ENCODE measurements around the gene SP140.
"Not testable (repeated sequence)": the region's sequence is repeated elsewhere in the genome, so short reads cannot be mapped to it uniquely, and the experiment has no call there.

Gene SP140

DNA sequence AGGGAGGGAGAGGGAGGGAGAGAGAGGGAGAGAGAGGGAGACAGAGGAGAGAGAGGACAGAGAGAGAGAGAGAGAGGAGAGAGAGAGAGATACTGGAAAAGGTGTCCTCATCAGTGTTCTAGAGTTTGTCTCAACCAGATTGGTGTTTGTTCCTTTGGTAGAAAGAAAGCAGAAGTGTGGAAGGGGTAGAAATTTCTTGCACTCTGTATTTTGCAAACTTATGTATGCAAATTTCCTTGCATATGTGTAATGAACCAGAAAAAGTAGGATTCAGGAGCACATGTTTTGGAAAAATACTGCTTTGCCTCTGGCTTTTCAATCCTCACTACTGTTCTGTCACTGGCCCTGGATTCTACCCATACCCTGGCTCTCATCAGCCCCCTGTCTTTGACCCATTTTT is 1.1 kb upstream of the SP140 start:
- DNase-seq (ENCODE audit: low read depth in 3 of 3, low spot score in 1 of 3) = no peak

DNA sequence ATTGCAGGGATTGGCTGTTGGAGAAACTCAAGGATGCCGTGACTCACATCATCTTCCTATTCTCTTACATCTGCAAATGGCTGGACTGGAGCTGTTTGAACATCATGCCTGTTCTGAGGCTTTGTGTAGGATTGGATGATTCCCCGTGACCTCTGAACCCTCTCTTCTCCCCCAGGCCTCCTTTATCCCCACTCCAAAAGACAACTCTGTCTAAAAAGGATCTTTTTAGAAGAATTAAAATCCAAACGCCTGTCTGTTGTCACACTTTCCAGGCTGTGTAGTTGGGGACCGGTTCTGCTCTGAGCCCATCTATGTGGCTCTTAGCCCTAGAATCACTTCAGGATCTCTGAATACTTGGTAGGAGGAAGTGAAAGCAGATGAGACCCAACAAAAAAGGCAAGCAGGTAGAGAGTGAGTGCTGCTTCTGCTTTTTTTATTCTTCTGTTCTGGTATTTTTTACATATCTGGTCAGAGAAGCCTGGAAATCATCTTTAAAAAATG is 565 bp downstream of the SP140 start:
- DNase-seq (ENCODE audit: low read depth in 3 of 3, low spot score in 1 of 3) = no peak

GRCh38 chr2:230227216-230227615 is 1.7 kb downstream of the SP140 start:
- DNase-seq (ENCODE audit: low read depth in 3 of 3, low spot score in 1 of 3) = no peak

GRCh38 chr2:230230087-230230486 is 4.6 kb downstream of the SP140 start:
- no peak for DNase-seq (ENCODE audit: low read depth in 3 of 3, low spot score in 1 of 3)

- no peak for DNase-seq (ENCODE audit: low read depth in 3 of 3, low spot score in 1 of 3)
Measured at GRCh38 chr2:230230496-230231200, 5.1 kb downstream of the SP140 start.

- DNase-seq (ENCODE audit: low read depth in 3 of 3, low spot score in 1 of 3) = no peak
Measured at GRCh38 chr2:230231251-230231650, 5.7 kb downstream of the SP140 start.

DNA sequence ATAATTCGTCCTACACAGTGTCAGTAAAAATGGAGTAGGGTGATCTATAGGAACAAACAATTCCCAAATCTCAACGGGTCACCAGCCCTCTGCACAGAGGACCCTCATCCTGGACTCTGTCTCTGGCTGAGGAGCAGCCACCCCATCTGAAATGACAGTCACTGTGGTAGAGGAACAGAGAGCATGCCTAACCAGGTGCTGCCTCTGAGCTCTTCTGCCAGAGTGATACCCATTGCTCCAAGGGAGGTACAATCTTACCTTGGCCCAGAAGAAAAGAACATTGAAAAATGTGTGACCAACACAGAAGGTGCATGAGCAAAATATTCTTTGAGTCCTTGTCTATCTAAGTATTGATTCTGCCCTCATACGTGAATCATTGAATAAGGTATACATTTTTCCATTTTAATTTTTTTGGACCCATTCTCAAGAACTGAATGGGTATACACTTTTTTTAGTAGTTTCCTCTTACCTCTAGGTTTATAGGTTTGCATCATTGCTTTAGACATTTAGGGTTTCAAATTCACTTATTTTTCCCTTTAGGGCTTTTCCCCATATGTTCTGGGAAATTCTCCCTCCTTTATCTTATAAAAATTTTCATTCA is 8.7 kb downstream of the SP140 start:
- no peak for DNase-seq (ENCODE audit: low read depth in 3 of 3, low spot score in 1 of 3)

- DNase-seq (ENCODE audit: low read depth in 3 of 3, low spot score in 1 of 3) = no peak
Measured at GRCh38 chr2:230234845-230235244, 9.3 kb downstream of the SP140 start.

DNA sequence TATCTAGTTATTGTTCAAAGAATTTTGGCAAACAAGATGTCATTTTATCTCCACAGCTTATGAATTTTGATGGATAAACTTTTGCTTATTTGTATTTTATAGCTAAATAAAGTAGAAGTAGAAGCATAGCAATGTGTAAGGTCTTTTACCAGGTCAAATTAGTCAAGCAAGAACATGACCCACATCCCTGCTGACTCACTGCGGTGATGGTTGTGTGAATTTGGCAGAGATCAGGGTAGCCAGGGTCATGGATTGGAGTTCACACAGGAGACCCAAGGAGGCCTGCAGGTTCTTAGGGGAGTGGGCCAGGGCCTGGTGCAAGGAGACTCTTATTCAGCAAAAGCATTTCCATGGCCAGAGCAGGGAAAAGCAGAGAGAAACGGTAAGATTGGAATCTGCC is 18.7 kb downstream of the SP140 start:
- DNase-seq (ENCODE audit: low read depth in 3 of 3, low spot score in 1 of 3) = no peak

GRCh38 chr2:230246206-230246605 is 20.7 kb downstream of the SP140 start:
- DNase-seq (ENCODE audit: low read depth in 3 of 3, low spot score in 1 of 3) = no peak

GRCh38 chr2:230250231-230250630 is 24.7 kb downstream of the SP140 start:
- no peak for DNase-seq (ENCODE audit: low read depth in 3 of 3, low spot score in 1 of 3)

DNA sequence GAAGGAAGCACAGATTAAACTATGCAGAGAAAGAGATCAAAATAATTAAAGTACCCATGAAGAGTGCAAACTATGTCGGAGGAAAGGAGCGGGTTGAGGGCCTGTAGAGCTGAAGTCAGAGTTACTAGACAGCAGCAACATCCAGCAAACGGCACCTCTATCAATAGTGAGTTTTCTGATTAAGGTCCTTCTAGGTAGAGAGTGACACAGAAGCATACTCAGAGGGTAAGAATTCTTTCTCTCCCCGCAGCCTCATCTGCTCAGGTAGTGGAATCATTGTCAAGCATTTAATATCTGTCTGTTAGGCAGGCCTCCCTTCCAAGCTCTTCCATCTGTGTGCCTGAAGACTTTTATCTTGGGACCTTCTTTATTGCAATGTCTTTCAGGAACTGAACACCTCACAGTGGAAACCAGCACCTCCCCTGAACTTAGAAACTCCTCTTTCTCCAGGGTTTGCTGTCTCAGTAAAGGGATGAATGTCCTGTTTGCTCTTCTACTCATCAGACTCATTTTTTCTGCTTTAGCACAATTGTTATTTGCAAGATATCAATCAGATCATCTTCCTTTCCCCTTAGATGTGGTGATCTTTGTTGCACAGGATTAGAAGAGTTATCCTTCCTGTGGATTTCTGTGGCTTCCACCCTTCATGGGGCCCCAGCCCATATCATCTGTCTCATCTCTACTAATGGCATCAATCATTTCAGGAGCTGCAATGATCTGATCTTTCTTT is 28.8 kb downstream of the SP140 start:
- DNase-seq (ENCODE audit: low read depth in 3 of 3, low spot score in 1 of 3) = no peak

GRCh38 chr2:230256733-230257332 is 31.3 kb downstream of the SP140 start:
- no peak for DNase-seq (ENCODE audit: low read depth in 3 of 3, low spot score in 1 of 3)

DNA sequence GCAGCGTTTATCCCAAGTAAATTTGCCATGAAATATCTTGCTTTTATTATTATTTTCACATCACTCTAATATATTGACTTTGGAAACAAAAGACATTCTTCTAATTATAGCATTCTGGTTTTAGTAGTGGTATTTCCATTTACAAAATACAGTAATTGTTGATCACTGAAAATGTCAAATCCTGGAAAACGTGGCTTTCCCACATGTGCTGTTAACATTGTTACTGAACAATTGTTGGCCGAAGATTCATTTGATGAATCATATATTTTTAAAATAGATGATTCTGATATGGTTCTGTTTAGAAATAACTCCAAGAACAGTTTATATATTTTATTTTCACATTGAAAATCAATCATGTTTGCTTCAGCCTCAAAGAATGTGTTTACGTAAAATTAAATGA is 32.9 kb downstream of the SP140 start:
- DNase-seq (ENCODE audit: low read depth in 3 of 3, low spot score in 1 of 3) = no peak

DNA sequence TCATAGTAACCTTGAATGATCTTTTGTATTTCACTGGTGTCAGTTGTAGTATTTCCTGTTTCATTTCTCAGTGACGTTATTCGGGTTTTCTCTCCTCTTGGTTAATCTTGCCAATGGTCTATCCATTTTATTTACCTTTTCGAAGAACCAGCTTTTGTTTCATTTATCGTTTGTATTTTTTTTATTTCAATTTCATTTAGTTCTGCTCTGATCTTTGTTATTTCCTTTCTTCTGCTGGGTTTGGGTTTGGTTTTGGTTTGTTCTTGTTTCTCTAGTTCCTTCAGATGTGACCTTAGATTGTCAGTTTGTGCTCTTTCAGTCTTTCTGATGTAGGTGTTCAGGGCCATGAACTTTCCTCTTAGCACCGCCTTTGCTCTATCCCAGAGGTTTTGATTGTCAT is 36.7 kb downstream of the SP140 start:
- no peak for DNase-seq (ENCODE audit: low read depth in 3 of 3, low spot score in 1 of 3)

DNA sequence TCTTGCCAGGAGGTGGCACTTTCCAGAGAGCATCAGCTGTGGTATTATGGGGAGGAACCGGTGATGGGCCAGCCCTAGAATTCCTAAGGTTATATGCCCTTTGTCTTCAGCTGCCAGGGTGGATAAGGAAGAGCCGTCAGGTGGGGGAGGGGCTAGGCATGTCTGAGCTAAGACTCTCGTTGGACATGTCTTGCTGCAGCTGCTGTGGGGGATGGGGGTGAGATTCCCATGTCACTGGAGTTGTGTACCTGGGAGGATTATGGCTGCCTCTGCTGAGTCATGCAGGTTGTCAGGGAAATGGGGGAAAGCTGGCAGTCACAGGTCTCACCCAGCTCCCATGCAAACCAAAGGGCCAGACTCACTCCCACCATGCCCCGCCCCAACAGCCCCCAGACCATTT is 39.4 kb downstream of the SP140 start:
- not testable (repeated sequence) for DNase-seq (ENCODE audit: low read depth in 3 of 3, low spot score in 1 of 3)

DNA sequence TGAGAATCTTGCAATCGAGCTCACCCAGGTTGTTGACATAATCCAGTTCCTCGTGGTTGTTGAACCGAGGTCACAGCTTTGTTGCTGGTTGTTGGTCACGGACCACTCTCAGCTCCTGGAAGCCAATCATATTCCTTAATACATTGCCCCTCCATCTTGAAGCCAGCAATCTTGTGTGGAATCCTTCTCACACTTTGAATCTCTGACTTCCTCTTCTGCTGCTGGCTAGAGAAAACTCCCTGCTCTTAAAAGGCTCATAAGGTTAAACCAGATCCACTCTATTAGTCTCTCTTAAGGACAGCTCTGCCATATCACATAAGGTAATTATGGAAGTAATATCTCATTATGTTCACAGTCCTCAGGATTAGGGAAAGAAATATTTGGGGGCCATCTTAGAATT is 41.1 kb downstream of the SP140 start:
- no peak for DNase-seq (ENCODE audit: low read depth in 3 of 3, low spot score in 1 of 3)

- DNase-seq (ENCODE audit: low read depth in 3 of 3, low spot score in 1 of 3) = no peak
Measured at GRCh38 chr2:230267059-230267458, 41.5 kb downstream of the SP140 start.

GRCh38 chr2:230267556-230267955 is 42.0 kb downstream of the SP140 start:
- no peak for DNase-seq (ENCODE audit: low read depth in 3 of 3, low spot score in 1 of 3)

- no peak for DNase-seq (ENCODE audit: low read depth in 3 of 3, low spot score in 1 of 3)
Measured at GRCh38 chr2:230268606-230269243, 43.2 kb downstream of the SP140 start.

GRCh38 chr2:230269715-230270114 is 44.2 kb downstream of the SP140 start:
- no peak for DNase-seq (ENCODE audit: low read depth in 3 of 3, low spot score in 1 of 3)
